Skeletal muscle satellite cell (primary cell): ENCODE data around the gene GDPD1. TPM values are rescaled to one million over a fixed set of nuclear protein-coding genes. Genes with fewer than 3 reads are reported as not detected.
"Not testable (repeated sequence)": the region's sequence is repeated elsewhere in the genome, so short reads cannot be mapped to it uniquely, and the experiment has no call there.

Source experiments
- H3K27me3 ChIP-seq: 2 replicates; pipeline ENCODE4 v1.7.0; 2013; ENCODE audit warnings: low read length; ENCODE audit not compliant: control insufficient read depth, insufficient read depth
- H3K36me3 ChIP-seq: 2 replicates; pipeline ENCODE4 v1.7.0; 2013; ENCODE audit warnings: mild to moderate bottlenecking, control low read depth, low read length; ENCODE audit not compliant: insufficient read depth
- H3K4me1 ChIP-seq: 2 replicates; pipeline ENCODE4 v1.7.0; 2013; ENCODE audit warnings: low read length; ENCODE audit not compliant: control insufficient read depth, insufficient read depth
- H3K4me2 ChIP-seq: 2 replicates; pipeline ENCODE4 v1.7.0; 2013; ENCODE audit warnings: mild to moderate bottlenecking, low read length
- H3K4me3 ChIP-seq: 2 replicates; pipeline ENCODE4 v1.7.0; 2013; ENCODE audit warnings: low read length
- H3K9ac ChIP-seq: 2 replicates; pipeline ENCODE4 v1.7.0; 2013; ENCODE audit warnings: mild to moderate bottlenecking, low read depth, low read length, moderate library complexity
- H3K9me3 ChIP-seq: replicated peaks from 2 replicates; pipeline ENCODE4 v1.7.0; 2013; ENCODE audit warnings: mild to moderate bottlenecking, control low read depth, low read length
- total RNA-seq: library from RNA; depleted of rRNA; stranded (reverse); fragments of >200 nt; gene quantifications from 2 replicates; pipeline ENCODE4 v1.2.3, GENCODE V29; 2012; rRNA removed

The GDPD1 gene
- total RNA-seq = 0.51 TPM in 1 of 2 replicates, not detected in the other

DNA sequence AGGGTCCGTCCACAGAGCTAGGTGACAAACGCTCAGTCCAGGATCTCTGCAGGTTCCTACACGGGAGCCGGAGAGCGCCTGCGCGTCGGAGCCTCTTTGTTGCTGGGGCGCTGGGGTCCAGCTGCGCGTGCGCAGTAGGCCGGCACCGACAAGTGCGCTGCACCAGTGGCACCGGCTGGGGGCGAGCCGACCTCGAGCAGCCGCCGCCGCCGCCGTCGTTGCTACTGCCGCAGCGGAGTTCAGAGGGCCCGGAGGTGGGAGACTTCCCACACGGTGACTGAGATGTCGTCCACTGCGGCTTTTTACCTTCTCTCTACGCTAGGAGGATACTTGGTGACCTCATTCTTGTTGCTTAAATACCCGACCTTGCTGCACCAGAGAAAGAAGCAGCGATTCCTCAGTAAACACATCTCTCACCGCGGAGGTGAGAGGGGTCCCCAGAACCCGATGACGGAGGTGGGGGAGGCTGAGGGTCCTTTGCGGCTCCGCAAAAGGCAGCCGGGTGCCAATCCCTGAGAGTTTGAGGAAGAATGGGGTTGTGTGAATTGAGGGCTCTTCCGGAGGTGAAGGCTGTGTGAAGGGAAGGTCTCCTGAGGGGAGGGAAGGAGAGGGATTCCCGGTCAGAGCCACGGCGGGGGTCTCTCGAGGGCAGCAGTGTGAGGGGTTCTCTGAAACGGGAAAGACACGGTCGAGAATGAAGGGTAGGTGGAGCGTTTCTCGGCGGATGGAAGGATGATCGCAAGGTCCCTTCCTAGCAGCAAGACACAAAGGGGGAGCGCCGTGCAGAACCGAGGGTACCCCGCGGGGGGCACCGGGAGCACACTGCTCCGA, at the start of gene GDPD1:
Gene GDPD1 (plus strand): TSS at position 184 of the 831 bp plus-strand sequence. CDS start 99 bp downstream, at position 283.
- Histone ChIP-seq H3K9ac (peak within 1 kb of the TSS; percentile 63), H3K36me3 (no peaks in the 10 kb centered on the region), H3K27me3 (no peaks in the 10 kb centered on the region), H3K9me3 (no peaks in the 10 kb centered on the region), H3K4me3 (peak within 1 kb of the TSS; percentile 75), H3K4me2 (peak within 1 kb of the TSS; percentile 93), H3K4me1 (peaks cover 4% of the 10 kb centered on the region)

GRCh38 chr17:59172436-59173004, 47.8 kb upstream of the GDPD1 start:
- Histone ChIP-seq H3K9ac (no peak overlapping the region), H3K4me2 (no peak overlapping the region), H3K9me3 (no peaks in the 10 kb centered on the region), H3K36me3 (peaks cover 6% of the 10 kb centered on the region), H3K4me3 (no peak overlapping the region), H3K4me1 (peaks cover 4% of the 10 kb centered on the region), H3K27me3 (no peaks in the 10 kb centered on the region)

- H3K4me3 ChIP-seq = no peak overlapping the region
- H3K9me3 ChIP-seq = no peaks in the 10 kb centered on the region
- H3K4me2 ChIP-seq = no peak overlapping the region
- H3K9ac ChIP-seq = no peak overlapping the region
- no peaks in the 10 kb centered on the region for H3K4me1 ChIP-seq
- no peaks in the 10 kb centered on the region for H3K27me3 ChIP-seq
- H3K36me3 ChIP-seq = peaks cover 6% of the 10 kb centered on the region
These were observed 45.6 kb upstream of the GDPD1 start for GRCh38 chr17:59174671-59175070.

DNA sequence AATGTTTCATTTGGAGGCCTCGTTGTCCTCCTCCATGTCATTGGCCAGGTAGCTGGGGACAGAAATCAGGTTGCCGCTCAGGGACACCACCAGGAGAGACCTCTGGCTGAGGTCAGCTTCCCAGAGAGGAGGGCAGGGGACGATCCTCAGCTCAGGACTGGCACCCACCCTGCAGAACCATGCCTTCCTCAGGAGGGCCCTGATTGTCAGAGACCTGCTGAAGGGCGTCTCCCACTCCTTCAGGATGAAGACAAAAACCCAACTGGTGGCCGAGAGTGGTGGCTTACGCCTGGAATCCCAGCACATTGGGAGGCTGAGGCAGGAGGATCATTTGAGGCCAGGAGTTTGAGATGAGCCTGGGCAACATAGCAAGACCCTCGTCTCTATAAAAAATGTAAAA, 45.2 kb upstream of the GDPD1 start:
- H3K36me3 ChIP-seq = peaks cover 6% of the 10 kb centered on the region

GRCh38 chr17:59178266-59178985, 41.9 kb upstream of the GDPD1 start:
- H3K4me3 ChIP-seq = no peak overlapping the region
- no peaks in the 10 kb centered on the region for H3K27me3 ChIP-seq
- no peaks in the 10 kb centered on the region for H3K4me1 ChIP-seq
- H3K9ac ChIP-seq = no peak overlapping the region
- H3K9me3 ChIP-seq = no peaks in the 10 kb centered on the region
- peaks cover 8% of the 10 kb centered on the region for H3K36me3 ChIP-seq
- no peak overlapping the region for H3K4me2 ChIP-seq

More for the DNA sequence above, 45.2 kb upstream of the GDPD1 start:
- Histone ChIP-seq H3K9ac (no peak overlapping the region), H3K4me1 (no peaks in the 10 kb centered on the region), H3K9me3 (no peaks in the 10 kb centered on the region), H3K4me3 (no peak overlapping the region), H3K27me3 (no peaks in the 10 kb centered on the region), H3K4me2 (no peak overlapping the region)

DNA sequence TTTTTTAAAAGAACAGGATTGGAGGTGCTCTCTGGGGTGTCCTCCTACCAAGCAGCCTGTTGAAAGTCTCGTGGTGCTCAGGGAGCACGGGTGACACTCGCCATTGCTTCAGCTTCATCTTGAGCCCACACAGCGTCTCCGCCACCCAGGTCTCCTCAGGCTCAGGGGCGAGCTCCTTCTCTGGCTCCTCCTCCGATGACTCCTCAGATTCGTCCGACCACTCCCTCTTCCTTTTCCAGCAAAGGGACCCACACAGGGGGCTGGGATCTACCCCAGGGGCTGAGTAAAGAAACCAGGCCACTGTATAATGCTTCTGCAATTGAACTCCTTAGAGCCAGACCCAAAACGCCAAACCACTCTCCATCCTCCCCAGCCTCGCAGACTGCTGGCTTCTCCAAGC, 40.7 kb upstream of the GDPD1 start:
- not testable (repeated sequence) for H3K4me2 ChIP-seq, H3K27me3 ChIP-seq, H3K9ac ChIP-seq, H3K36me3 ChIP-seq, H3K9me3 ChIP-seq, H3K4me3 ChIP-seq, H3K4me1 ChIP-seq

DNA sequence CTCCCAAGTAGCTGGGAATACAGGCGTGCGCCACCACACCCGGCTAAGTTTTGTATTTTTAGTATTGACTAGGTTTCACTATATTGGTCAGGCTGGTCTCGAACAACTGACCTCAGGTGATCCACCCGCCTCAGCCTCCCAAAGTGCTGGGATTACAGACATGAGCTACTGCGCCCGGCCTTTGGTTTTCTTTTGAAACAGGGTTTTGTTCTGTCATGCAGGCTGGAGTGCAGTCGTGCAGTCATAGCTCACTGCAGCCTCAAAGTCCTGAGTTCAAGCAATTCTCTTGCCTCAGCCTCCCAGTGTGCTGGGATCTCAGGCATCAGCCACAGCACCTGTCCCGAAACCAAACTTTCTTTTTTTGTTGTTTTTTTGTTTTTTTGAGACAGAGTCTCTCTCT, 39.7 kb upstream of the GDPD1 start:
- Histone ChIP-seq H3K36me3 (peaks cover 10% of the 10 kb centered on the region), H3K4me3 (no peak overlapping the region), H3K9ac (no peak overlapping the region), H3K27me3 (no peaks in the 10 kb centered on the region), H3K4me2 (no peak overlapping the region), H3K4me1 (no peaks in the 10 kb centered on the region), H3K9me3 (no peaks in the 10 kb centered on the region)

- H3K27me3 ChIP-seq = no peaks in the 10 kb centered on the region
- no peak overlapping the region for H3K9ac ChIP-seq
- H3K9me3 ChIP-seq = no peaks in the 10 kb centered on the region
- H3K36me3 ChIP-seq = peaks cover 10% of the 10 kb centered on the region
- no peak overlapping the region for H3K4me3 ChIP-seq
- no peaks in the 10 kb centered on the region for H3K4me1 ChIP-seq
- no peak overlapping the region for H3K4me2 ChIP-seq
These were observed 38.8 kb upstream of the GDPD1 start for GRCh38 chr17:59181481-59181880.

- no peak overlapping the region for H3K4me3 ChIP-seq
- no peaks in the 10 kb centered on the region for H3K4me1 ChIP-seq
- no peak overlapping the region for H3K4me2 ChIP-seq
- no peaks in the 10 kb centered on the region for H3K27me3 ChIP-seq
- H3K9me3 ChIP-seq = no peaks in the 10 kb centered on the region
- no peak overlapping the region for H3K9ac ChIP-seq
- peaks cover 13% of the 10 kb centered on the region for H3K36me3 ChIP-seq
These were observed 34.3 kb upstream of the GDPD1 start for GRCh38 chr17:59185997-59186396.

DNA sequence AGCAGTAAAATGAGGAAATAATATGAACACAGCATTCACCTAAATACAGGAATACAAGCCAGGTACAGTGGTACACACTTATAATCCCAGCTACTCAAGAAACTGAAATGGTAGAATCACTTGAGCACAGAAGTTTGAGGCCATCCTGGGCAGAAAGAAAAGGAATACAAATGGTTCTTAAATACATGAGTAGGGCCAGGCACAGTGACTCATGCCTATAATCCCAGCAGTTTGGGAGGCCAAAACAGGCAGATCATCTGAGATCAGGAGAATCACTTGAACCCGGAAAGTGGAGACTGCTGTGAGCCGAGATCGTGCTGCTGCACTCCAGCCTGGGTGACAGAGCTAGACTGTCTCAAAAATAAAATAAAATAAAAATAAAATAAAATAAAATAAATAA, 33.5 kb upstream of the GDPD1 start:
- Histone ChIP-seq H3K27me3 (no peaks in the 10 kb centered on the region), H3K9ac (no peak overlapping the region), H3K36me3 (peaks cover 19% of the 10 kb centered on the region), H3K9me3 (no peaks in the 10 kb centered on the region), H3K4me3 (no peak overlapping the region), H3K4me1 (no peaks in the 10 kb centered on the region), H3K4me2 (no peak overlapping the region)

GRCh38 chr17:59190806-59191205, 29.5 kb upstream of the GDPD1 start:
- Histone ChIP-seq H3K4me2 (no peak overlapping the region), H3K27me3 (no peaks in the 10 kb centered on the region), H3K9ac (no peak overlapping the region), H3K9me3 (no peaks in the 10 kb centered on the region), H3K4me3 (no peak overlapping the region), H3K4me1 (no peaks in the 10 kb centered on the region), H3K36me3 (peaks cover 36% of the 10 kb centered on the region)
